ENCODE data around the gene RIC3.
"Not testable (repeated sequence)": the region's sequence is repeated elsewhere in the genome, so short reads cannot be mapped to it uniquely, and the experiment has no call there.

The RIC3 gene

GRCh38 chr11:8190431-8190830 lies 21.6 kb upstream of the RIC3 start:
- no peak for DNase-seq (ENCODE audit: low read depth)

- no peak for DNase-seq (ENCODE audit: low read depth)
These were observed 17.6 kb upstream of the RIC3 start for GRCh38 chr11:8186429-8186828.

- no peak for DNase-seq (ENCODE audit: low read depth)
These were observed 14.3 kb upstream of the RIC3 start for GRCh38 chr11:8183111-8183510.

- no peak for DNase-seq (ENCODE audit: low read depth)
These were observed 11.6 kb upstream of the RIC3 start for GRCh38 chr11:8180469-8180868.

- no peak for DNase-seq (ENCODE audit: low read depth)
These were observed 9.5 kb upstream of the RIC3 start for GRCh38 chr11:8178297-8178696.

- no peak for DNase-seq (ENCODE audit: low read depth)
These were observed 8.3 kb upstream of the RIC3 start for GRCh38 chr11:8177136-8177535.

GRCh38 chr11:8167796-8168195 lies 1.0 kb downstream of the RIC3 start:
- no peak for DNase-seq (ENCODE audit: low read depth)

- no peak for DNase-seq (ENCODE audit: low read depth)
These were observed 4.1 kb downstream of the RIC3 start for GRCh38 chr11:8164746-8165145.

- not testable (repeated sequence) for DNase-seq (ENCODE audit: low read depth)
These were observed 7.1 kb downstream of the RIC3 start for GRCh38 chr11:8161627-8162304.

- no peak for DNase-seq (ENCODE audit: low read depth)
These were observed 11.9 kb downstream of the RIC3 start for GRCh38 chr11:8156877-8157276.

- DNase-seq (ENCODE audit: low read depth) = no peak
These were observed 19.1 kb downstream of the RIC3 start for GRCh38 chr11:8149726-8150125.

- DNase-seq (ENCODE audit: low read depth) = no peak
These were observed 30.3 kb downstream of the RIC3 start for GRCh38 chr11:8138526-8138925.

- no peak for DNase-seq (ENCODE audit: low read depth)
These were observed 41.4 kb downstream of the RIC3 start for GRCh38 chr11:8127447-8127846.

- DNase-seq (ENCODE audit: low read depth) = no peak
These were observed 42.1 kb downstream of the RIC3 start for GRCh38 chr11:8126649-8127289.

GRCh38 chr11:8122173-8122764 lies 46.6 kb downstream of the RIC3 start:
- DNase-seq (ENCODE audit: low read depth) = no peak

GRCh38 chr11:8111636-8112035 lies 57.2 kb downstream of the RIC3 start:
- DNase-seq (ENCODE audit: low read depth) = no peak

- no peak for DNase-seq (ENCODE audit: low read depth)
These were observed 58.4 kb downstream of the RIC3 start for GRCh38 chr11:8110396-8110795.

- no peak for DNase-seq (ENCODE audit: low read depth)
These were observed 59.1 kb downstream of the RIC3 start for GRCh38 chr11:8109675-8110074.

- no peak for DNase-seq (ENCODE audit: low read depth)
These were observed 60.4 kb downstream of the RIC3 start for GRCh38 chr11:8108421-8108820.

- DNase-seq (ENCODE audit: low read depth) = no peak
These were observed 61.2 kb downstream of the RIC3 start for GRCh38 chr11:8107642-8108041.

- DNase-seq (ENCODE audit: low read depth) = no peak
These were observed 62.1 kb downstream of the RIC3 start for GRCh38 chr11:8106679-8107078.

- DNase-seq (ENCODE audit: low read depth) = no peak
These were observed 63.2 kb downstream of the RIC3 start for GRCh38 chr11:8105666-8106065.

- DNase-seq (ENCODE audit: low read depth) = no peak
These were observed 63.7 kb downstream of the RIC3 start for GRCh38 chr11:8105133-8105532.

- no peak for DNase-seq (ENCODE audit: low read depth)
These were observed 64.9 kb downstream of the RIC3 start for GRCh38 chr11:8103909-8104308.

Data from stimulated activated CD8-positive, alpha-beta memory T cell treated with anti-CD3 and anti-CD28 coated beads, Interleukin-7, amount 100 ng/mL, for 24 hours (primary cell).